GM20431 (cell line): Measurements from ENCODE around the gene KMT2A.

Experiments used
- in situ Hi-C: fragments of 300-500 bp; cut with MseI, MboI; formaldehyde crosslinking; loops from one replicate; pipeline ENCODE4 v1.15.0; 2020; ENCODE audit warnings: low sequenced_read_pairs; ENCODE audit not compliant: unreplicated experiment

The KMT2A gene

DNA sequence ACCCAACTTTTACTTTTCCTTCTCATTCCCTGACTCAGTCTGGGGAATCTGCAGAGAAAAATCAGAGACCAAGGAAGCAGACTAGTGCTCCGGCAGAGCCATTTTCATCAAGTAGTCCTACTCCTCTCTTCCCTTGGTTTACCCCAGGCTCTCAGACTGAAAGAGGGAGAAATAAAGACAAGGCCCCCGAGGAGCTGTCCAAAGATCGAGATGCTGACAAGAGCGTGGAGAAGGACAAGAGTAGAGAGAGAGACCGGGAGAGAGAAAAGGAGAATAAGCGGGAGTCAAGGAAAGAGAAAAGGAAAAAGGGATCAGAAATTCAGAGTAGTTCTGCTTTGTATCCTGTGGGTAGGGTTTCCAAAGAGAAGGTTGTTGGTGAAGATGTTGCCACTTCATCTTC lies 37.2 kb downstream of the KMT2A start:
- in situ Hi-C loops = no loop called here

GRCh38 chr11:118476676-118477075 lies 40.4 kb downstream of the KMT2A start:
- in situ Hi-C loops = loop anchor here (25.0 kb wide), 1 partner anchor 89 kb away; no protein-coding TSS in a partner anchor

- in situ Hi-C loops = loop anchor here (25.0 kb wide), 1 partner anchor 94 kb away; no protein-coding TSS in a partner anchor
Observed at GRCh38 chr11:118481238-118481637, 44.9 kb downstream of the KMT2A start.

DNA sequence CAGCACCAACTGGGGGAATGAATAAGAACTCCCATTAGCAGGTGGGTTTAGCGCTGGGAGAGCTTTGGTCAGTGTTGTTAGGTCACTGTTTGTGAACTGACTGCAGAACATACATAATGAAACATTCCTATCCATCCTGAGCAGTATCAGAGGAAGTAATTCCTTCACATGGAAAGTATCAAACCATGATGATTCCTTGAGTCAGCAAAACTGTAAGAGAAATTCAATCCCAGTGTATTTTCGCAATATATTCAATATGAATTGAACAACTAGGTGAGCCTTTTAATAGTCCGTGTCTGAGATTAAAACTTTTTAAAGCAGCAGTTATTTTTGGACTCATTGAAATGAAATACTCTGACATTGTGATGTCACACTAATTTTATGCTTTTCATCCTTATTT lies 48.1 kb downstream of the KMT2A start:
- in situ Hi-C loops = loop anchor here (25.0 kb wide), 1 partner anchor 97 kb away; no protein-coding TSS in a partner anchor

- in situ Hi-C loops = loop anchor here (25.0 kb wide), 1 partner anchor 98 kb away; no protein-coding TSS in a partner anchor
Observed at GRCh38 chr11:118485273-118485672, 49.0 kb downstream of the KMT2A start.

GRCh38 chr11:118488480-118489109 lies 52.3 kb downstream of the KMT2A start:
- in situ Hi-C loops = loop anchor here (25.0 kb wide), 1 partner anchor 101 kb away; no protein-coding TSS in a partner anchor

DNA sequence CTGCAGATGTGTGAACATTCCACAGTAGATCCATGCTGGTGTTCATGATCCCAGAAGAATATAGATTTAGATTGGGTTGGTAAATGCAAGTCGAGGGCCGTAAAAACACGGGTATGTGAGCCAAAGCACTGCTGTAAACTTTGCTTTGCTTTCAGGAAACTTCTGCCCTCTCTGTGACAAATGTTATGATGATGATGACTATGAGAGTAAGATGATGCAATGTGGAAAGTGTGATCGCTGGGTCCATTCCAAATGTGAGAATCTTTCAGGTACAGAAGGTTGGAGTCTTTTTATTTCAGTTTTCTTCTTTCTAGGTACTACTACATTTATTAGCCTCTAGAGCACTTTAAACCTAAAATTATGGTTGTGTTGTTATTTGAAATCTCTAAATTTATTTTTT lies 54.7 kb downstream of the KMT2A start:
- in situ Hi-C loops = loop anchor here (25.0 kb wide), 1 partner anchor 104 kb away; no protein-coding TSS in a partner anchor

DNA sequence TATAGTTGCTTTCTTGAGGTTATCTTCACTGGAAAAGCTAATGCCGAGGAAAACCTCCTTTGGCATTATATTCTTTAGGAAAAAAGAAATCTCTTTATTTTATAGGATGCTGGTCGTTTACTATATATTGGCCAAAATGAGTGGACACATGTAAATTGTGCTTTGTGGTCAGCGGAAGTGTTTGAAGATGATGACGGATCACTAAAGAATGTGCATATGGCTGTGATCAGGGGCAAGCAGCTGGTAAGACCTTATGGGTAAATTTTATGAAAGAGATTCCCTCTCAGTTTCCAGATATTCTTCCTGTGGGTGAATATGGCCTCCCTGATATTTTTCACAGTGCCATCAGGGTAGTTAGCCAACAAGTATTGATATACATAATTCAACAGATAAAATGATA lies 61.5 kb downstream of the KMT2A start:
- in situ Hi-C loops = loop anchor here (25.0 kb wide), 1 partner anchor 111 kb away; no protein-coding TSS in a partner anchor

GRCh38 chr11:118503216-118503615 lies 66.9 kb downstream of the KMT2A start:
- in situ Hi-C loops = no loop called here

DNA sequence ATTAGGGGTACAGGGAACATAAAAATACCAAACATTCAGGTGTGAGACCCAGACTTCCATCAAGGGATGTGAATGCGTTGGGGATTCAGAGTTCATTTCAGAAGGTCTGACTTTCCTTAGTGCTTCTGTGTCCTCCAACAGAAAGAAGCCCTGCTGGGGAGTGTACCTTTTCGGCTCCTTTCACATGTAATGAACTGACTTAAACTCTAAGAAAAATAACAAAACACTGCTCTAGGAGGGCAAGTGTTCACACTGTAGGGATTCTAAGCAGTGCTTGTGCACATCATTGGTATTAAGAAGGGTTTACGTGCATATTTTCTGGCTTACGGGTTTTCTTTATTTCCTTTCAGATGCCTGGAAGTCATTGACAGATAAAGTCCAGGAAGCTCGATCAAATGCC lies 75.3 kb downstream of the KMT2A start:
- in situ Hi-C loops = no loop called here

DNA sequence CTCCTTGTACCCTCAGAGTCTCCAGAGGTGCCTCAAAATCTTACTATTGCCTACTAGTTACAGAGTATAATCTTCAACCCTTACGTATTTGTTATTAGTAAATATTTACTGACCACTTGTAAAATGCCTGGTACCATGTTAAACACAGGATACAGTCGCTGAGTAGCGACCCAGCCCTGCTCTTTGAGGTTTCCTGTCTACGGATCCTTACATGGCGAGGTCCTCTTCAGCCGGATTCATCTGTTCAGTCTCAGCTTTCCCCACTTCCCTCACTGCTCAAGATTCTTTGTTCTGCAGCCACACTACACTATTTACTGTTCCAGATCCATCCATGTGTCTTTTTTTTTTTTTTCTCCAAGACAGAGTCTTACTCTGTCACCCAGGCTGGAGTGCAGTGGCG lies 77.8 kb downstream of the KMT2A start:
- in situ Hi-C loops = no loop called here

- in situ Hi-C loops = no loop called here
Observed at GRCh38 chr11:118519549-118519948, 83.3 kb downstream of the KMT2A start.

DNA sequence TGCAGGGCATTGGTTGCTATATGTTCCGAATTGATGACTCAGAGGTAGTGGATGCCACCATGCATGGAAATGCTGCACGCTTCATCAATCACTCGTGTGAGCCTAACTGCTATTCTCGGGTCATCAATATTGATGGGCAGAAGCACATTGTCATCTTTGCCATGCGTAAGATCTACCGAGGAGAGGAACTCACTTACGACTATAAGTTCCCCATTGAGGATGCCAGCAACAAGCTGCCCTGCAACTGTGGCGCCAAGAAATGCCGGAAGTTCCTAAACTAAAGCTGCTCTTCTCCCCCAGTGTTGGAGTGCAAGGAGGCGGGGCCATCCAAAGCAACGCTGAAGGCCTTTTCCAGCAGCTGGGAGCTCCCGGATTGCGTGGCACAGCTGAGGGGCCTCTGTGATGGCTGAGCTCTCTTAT lies 85.6 kb downstream of the KMT2A start:
- in situ Hi-C loops = no loop called here

GRCh38 chr11:118522571-118523072 lies 86.3 kb downstream of the KMT2A start:
- in situ Hi-C loops = no loop called here

DNA sequence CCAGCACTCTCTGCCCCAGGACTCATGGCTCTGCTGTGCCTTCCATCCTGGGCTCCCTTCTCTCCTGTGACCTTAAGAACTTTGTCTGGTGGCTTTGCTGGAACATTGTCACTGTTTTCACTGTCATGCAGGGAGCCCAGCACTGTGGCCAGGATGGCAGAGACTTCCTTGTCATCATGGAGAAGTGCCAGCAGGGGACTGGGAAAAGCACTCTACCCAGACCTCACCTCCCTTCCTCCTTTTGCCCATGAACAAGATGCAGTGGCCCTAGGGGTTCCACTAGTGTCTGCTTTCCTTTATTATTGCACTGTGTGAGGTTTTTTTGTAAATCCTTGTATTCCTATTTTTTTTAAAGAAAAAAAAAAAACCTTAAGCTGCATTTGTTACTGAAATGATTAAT lies 88.1 kb downstream of the KMT2A start:
- in situ Hi-C loops = no loop called here

DNA sequence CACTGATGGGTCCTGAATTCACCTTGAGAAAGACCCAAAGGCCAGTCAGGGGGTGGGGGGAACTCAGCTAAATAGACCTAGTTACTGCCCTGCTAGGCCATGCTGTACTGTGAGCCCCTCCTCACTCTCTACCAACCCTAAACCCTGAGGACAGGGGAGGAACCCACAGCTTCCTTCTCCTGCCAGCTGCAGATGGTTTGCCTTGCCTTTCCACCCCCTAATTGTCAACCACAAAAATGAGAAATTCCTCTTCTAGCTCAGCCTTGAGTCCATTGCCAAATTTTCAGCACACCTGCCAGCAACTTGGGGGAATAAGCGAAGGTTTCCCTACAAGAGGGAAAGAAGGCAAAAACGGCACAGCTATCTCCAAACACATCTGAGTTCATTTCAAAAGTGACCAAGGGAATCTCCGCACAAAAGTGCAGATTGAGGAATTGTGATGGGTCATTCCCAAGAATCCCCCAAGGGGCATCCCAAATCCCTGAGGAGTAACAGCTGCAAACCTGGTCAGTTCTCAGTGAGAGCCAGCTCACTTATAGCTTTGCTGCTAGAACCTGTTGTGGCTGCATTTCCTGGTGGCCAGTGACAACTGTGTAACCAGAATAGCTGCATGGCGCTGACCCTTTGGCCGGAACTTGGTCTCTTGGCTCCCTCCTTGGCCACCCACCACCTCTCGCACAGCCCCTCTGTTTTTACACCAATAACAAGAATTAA lies 88.6 kb downstream of the KMT2A start:
- in situ Hi-C loops = no loop called here

- in situ Hi-C loops = no loop called here
Observed at GRCh38 chr11:118526688-118527087, 90.4 kb downstream of the KMT2A start.

DNA sequence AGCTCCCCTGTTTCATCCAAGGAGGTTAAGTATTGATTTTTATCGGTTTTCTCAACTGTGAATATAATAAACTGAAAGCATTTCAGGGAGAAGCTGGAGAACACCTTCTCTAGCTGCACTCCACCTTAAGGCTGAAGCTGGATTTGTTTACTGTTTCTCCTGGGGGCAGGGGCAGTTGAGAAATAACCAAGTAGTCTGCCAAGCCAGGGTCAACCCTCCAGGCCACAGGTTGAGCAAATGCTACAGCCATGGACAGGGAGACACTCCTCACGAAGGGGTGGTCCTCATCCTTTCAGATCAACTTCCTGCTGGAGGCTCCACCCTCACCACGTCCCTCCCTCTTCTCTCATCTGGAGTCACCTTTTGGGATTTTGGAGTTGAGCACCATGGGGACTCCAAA lies 90.8 kb downstream of the KMT2A start, which contains the start of gene TTC36:
TSS of gene TTC36 (plus strand) at position 366 of the 400 bp plus-strand sequence. CDS start at position 387, 21 bp downstream.
- in situ Hi-C loops = no loop called here

GRCh38 chr11:118528511-118528910 lies 92.2 kb downstream of the KMT2A start:
- in situ Hi-C loops = no loop called here

DNA sequence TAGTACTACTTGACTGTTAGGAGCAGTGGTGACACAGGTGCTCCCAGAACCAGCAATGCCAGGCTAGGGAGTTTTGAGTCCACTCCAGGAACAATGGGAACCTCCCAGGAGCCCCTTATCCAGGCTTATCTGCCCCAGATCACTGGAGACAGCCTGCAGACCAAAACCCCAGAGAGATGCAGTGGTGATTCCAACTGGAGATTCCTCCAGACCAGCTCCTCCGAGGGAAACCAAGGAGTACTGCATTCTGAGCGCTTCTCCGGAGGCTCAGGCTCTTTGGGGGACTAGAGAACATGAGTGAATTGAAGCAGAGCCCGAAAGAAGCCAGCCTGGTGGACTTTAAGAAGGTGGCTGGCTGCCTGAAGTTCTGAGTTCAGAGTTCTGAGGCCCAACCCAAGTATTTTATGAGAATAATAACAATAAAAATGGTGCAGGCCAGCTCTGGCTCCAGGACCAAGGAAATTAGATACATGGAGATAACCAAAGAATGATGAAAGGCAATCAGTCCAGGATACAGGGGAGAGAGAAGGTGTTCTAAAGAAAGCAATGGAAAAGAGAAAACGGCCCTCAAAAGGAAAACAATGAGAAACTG lies 93.4 kb downstream of the KMT2A start:
- in situ Hi-C loops = no loop called here
